Heart right ventricle (tissue), 16 donors: ENCODE results near the gene FBXO24. TPM values are rescaled to one million over a fixed set of nuclear protein-coding genes. Genes with fewer than 3 reads are reported as not detected.
A peak's percentile ranks its signal among the peaks of the same experiment; 100 is the strongest.

Experiments
- ATAC-seq, 8 donors: fragments of 200-7000 bp; cut with Tn5 transposase; one replicate each; pipeline ENCODE4 v1.9.1; 2020; ENCODE audit warnings: mild to moderate bottlenecking in 8 of 8, moderate library complexity in 8 of 8, moderate number of reproducible peaks in 1 of 8
- DNase-seq, 2 donors: peaks; one replicate each; pipeline ENCODE4 v3.0.0-alpha.2; 2020
- H3K27ac ChIP-seq, 10 donors: fragments of 200-600 bp; sonication (generic) in 2 of 10; one replicate each; pipeline versions ENCODE4 v1.5.0 to v1.8.0; 2020 to 2022; ENCODE audit warnings: mild to moderate bottlenecking in 3 of 10
- H3K27me3 ChIP-seq, 7 donors: fragments of 200-600 bp; one replicate each; pipeline ENCODE4 v1.8.0; 2021 to 2022; ENCODE audit warnings: mild to moderate bottlenecking in 2 of 7
- H3K36me3 ChIP-seq, 9 donors: fragments of 200-600 bp; sonication (generic) in 1 of 9; one replicate each; pipeline versions ENCODE4 v1.5.0 to v1.8.0; 2020 to 2022; ENCODE audit warnings: mild to moderate bottlenecking in 2 of 9
- H3K4me1 ChIP-seq, 9 donors: fragments of 200-600 bp; sonication (generic) in 1 of 9; one replicate each; pipeline versions ENCODE4 v1.5.0 to v1.8.0; 2020 to 2022; ENCODE audit warnings: mild to moderate bottlenecking in 4 of 9
- H3K4me3 ChIP-seq, 10 donors: fragments of 200-600 bp; sonication (generic) in 2 of 10; one replicate each; pipeline versions ENCODE4 v1.5.0 to v1.8.0; 2020 to 2022; ENCODE audit warnings: mild to moderate bottlenecking in 7 of 10, moderate library complexity in 2 of 10
- H3K9me3 ChIP-seq, 11 donors: fragments of 200-600 bp in 10 of 11; sonication (generic) in 2 of 11; one replicate each; pipeline versions ENCODE4 v1.5.0 to v1.8.0; 2013 to 2022; ENCODE audit warnings: mild to moderate bottlenecking in 2 of 11, control low read depth in 1 of 11, moderate library complexity in 1 of 11
- CTCF ChIP-seq, 9 donors: fragments of 200-600 bp; sonication (generic) in 2 of 9; IDR thresholded peaks; one replicate each; pipeline versions ENCODE4 v1.5.0 to v1.8.0; 2021 to 2022; ENCODE audit warnings: antibody characterized with exemption in 9 of 9, mild to moderate bottlenecking in 5 of 9, moderate library complexity in 1 of 9
- WGBS, 2 donors: extraction: QIAGEN DNeasy Blood & Tissue Kit; methylation state at CpG; one replicate each; pipeline ENCODE4 v1.1.7; 2013; ENCODE audit warnings: inconsistent platforms in 1 of 2; 5-methylcytosine and 5-hydroxymethylcytosine counted together
- intact Hi-C, 10 donors: fragments of 100-400 bp; cut with DNase I; formaldehyde crosslinking; loops; one replicate each; pipeline versions ENCODE4 v1.11.1 to v1.14.2; 2022
- polyA plus RNA-seq, 2 donors: library from polyadenylated mRNA; stranded (reverse); fragments of 200-250 nt; gene quantifications; one replicate each; pipeline ENCODE4 v1.2.3, GENCODE V29; 2013
- total RNA-seq, 10 donors: library from RNA; stranded (reverse); fragmentation: NEBNext Ultra II Directional in 3 of 10; extraction: Animal tissue kit (Norgen Biotek cat#: 25700) in 3 of 10; gene quantifications; one replicate each; pipeline versions ENCODE4 v1.2.1 to v1.2.4, GENCODE V29; 2021 to 2023
- donor health status: Arrhythmogenic right ventricular cardiomyopathy.
- donor health status: ischemic (EF 13 %, LVEDD 7.1; RV severe dilation, severe dysfunction).
- donor health status: healthy with polysubstance abuse.
- donor health status: DM: no; HTN: yes; CAD: no.
- donor health status: DM: no; HTN: no; CAD: no.
- donor health status: ischemic (EF 25% LVEDD 6.9; RV normal size, moderate dysfunction).
- donor health status: ischemic (EF 25% LVEDD 5.7; RV mildly dilated, moderate dysfunction).
- donor health status: healthy.
- donor health status: DM: yes; HTN: yes; CAD: no.
- donor health status: Ischemic cardiomyopathy.
- donor health status: ischemic (EF 35%, LVEDD 5.7; RV mildly dilated, moderate dysfunction).
- donor health status: nonischemic (EF 11% LVEDD 7.7; RV severe dilation, severe dysfunction).
- donor health status: DM: yes; HTN: yes; CAD: no.
- donor health status: PGD.
- donor health status: ischemic (EF 29% LVEDD 5.4; RV normal size, mild dysfunction).
- donor health status: nonischemic (EF 23%, LVEDD 6.1; RV moderate dilation, normal function).

The FBXO24 gene
- total and polyA plus RNA-seq, 12 donors: 0.15 to 0.73 (median 0.40) TPM; not detected in 2

GRCh38 chr7:100572281-100572948 lies 13.7 kb upstream of the FBXO24 start:
- Histone ChIP-seq H3K36me3 (peaks cover 0 to 48% (median 34%) of the 10 kb centered on the region in 9 donors), H3K9me3 (no peaks in the 10 kb centered on the region), H3K27ac (no peak overlapping the region), H3K27me3 (peaks cover 0 to 18% (median 0%) of the 10 kb centered on the region in 7 donors), H3K4me3 (no peak overlapping the region), H3K4me1 (peaks cover 0 to 26% (median 15%) of the 10 kb centered on the region in 9 donors)
- intact Hi-C loops: no loop called here
- ATAC-seq (no peak), DNase-seq (no peak)
- TF ChIP-seq CTCF (IDR thresholded peaks at IDR 0.05): no peak
- 83 to 87% methylated on average over 17 to 20 of the region's 20 CpGs for WGBS, 2 donors

- no peak for TF ChIP-seq CTCF (IDR thresholded peaks at IDR 0.05)
- WGBS, 2 donors: 92 to 93% methylated on average over 24 to 30 of the region's 30 CpGs
- Histone ChIP-seq H3K9me3 (no peaks in the 10 kb centered on the region), H3K27ac (no peak overlapping the region), H3K27me3 (peaks cover 0 to 18% (median 0%) of the 10 kb centered on the region in 7 donors), H3K4me3 (no peak overlapping the region), H3K36me3 (peaks cover 0 to 55% (median 41%) of the 10 kb centered on the region in 9 donors), H3K4me1 (peaks cover 0 to 26% (median 15%) of the 10 kb centered on the region in 9 donors)
- DNase-seq: no peak
- intact Hi-C loops: no loop called here
- no peak for ATAC-seq
These were observed 13.0 kb upstream of the FBXO24 start for GRCh38 chr7:100572949-100573675.

- Histone ChIP-seq H3K27me3 (peaks cover 0 to 18% (median 0%) of the 10 kb centered on the region in 7 donors), H3K36me3 (peaks cover 4 to 62% (median 49%) of the 10 kb centered on the region in 9 donors), H3K4me3 (no peak within 1 kb of the TSS), H3K9me3 (no peaks in the 10 kb centered on the region), H3K27ac (no peak within 1 kb of the TSS), H3K4me1 (peaks cover 0 to 22% (median 15%) of the 10 kb centered on the region in 9 donors)
- DNase-seq (no peak), ATAC-seq (no peak)
- intact Hi-C loops: no loop called here
- WGBS, 2 donors: 88 to 92% methylated on average over 51 to 70 of the region's 70 CpGs
- TF ChIP-seq CTCF (IDR thresholded peaks at IDR 0.05): peak in 1 of 9 donors; percentile 11
These were observed 12.3 kb upstream of the FBXO24 start, which contains the start of gene SAP25 for GRCh38 chr7:100573691-100574361. Gene SAP25 (minus strand): TSS chr7:100573900. CDS start chr7:100573742, 158 bp downstream.
